Myocyte (in vitro differentiated cells): Measurements from ENCODE around the gene KDM4F. TPM values are rescaled to one million over a fixed set of nuclear protein-coding genes. Genes with fewer than 3 reads are reported as not detected.
"Not testable (repeated sequence)": the region's sequence is repeated elsewhere in the genome, so short reads cannot be mapped to it uniquely, and the experiment has no call there.

Source experiments
- DNase-seq: peaks from one replicate; pipeline ENCODE4 v3.0.0-alpha.2; 2012; ENCODE audit warnings: low read depth
- polyA plus RNA-seq: library from polyadenylated mRNA; unstranded; fragments of >200 nt; gene quantifications from one replicate; pipeline ENCODE4 v1.2.1, GENCODE V29; 2012; ENCODE audit warnings: missing spikeins
- total RNA-seq: library from RNA; depleted of rRNA; stranded (reverse); fragments of >200 nt; gene quantifications from 2 replicates; pipeline ENCODE4 v1.2.3, GENCODE V29; 2014

Gene KDM4F
- total RNA-seq, result not detected in 2 replicates
- polyA plus RNA-seq, result not detected

GRCh38 chr11:95049122-95049521, at the start of gene KDM4F:
KDM4F (plus strand) TSS chr11:95049422.
- DNase-seq, result not testable (repeated sequence)

GRCh38 chr11:95003716-95004115, 45.5 kb upstream of the KDM4F start:
- DNase-seq, result no peak

GRCh38 chr11:95005642-95006041, 43.6 kb upstream of the KDM4F start:
- no peak for DNase-seq

DNA sequence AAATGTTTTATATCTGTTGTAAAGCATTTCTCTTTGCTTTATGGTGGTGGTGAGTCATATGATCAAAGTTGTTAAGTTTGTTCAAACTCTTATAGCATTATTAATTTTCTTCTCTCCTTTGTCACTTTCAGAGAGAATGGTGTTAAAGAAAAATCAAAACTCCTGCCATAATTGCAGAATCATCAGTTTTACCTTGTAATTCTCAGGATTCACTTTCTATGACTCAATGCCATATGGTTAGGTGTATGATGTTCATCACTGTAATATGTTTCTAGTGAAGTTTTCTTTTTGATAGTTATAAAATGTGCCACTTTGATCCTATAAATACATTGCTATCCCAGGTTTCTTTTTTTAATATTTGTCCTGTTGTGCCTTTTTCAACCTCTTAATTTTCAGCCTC, 37.8 kb upstream of the KDM4F start:
- DNase-seq, result no peak

GRCh38 chr11:95014184-95014821, 34.9 kb upstream of the KDM4F start:
- DNase-seq, result no peak

- DNase-seq, result no peak
Measured at GRCh38 chr11:95016139-95016538, 33.1 kb upstream of the KDM4F start.

GRCh38 chr11:95021468-95021867, 27.8 kb upstream of the KDM4F start:
- DNase-seq, result not testable (repeated sequence)

- DNase-seq, result no peak
Measured at GRCh38 chr11:95024958-95025357, 24.3 kb upstream of the KDM4F start, which contains the start of gene KDM4E. KDM4E (plus strand) TSS chr11:95025258; CDS start chr11:95025558, 300 bp downstream.

GRCh38 chr11:95025594-95025993, 23.6 kb upstream of the KDM4F start:
- DNase-seq, result not testable (repeated sequence)

GRCh38 chr11:95028357-95028756, 20.9 kb upstream of the KDM4F start:
- no peak for DNase-seq

- no peak for DNase-seq
Measured at GRCh38 chr11:95033051-95033450, 16.2 kb upstream of the KDM4F start.

DNA sequence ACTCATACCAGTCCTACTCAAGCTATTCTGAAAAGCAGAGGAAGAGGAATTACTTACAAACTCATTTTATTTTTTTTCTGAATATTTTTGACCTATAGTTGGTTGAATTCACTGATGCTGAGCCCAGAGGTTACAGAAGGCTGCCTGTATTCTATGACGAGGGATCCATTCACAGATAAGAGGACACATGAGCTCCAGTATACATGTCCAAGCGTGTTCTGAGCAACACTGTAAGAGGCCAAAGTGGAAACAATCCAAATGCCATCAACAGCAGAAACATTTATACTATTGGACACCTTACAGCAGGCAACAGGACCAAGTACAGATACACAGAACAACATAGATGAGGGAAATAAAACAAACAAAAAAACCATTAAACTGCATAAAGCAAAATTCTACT, 13.9 kb upstream of the KDM4F start:
- no peak for DNase-seq

DNA sequence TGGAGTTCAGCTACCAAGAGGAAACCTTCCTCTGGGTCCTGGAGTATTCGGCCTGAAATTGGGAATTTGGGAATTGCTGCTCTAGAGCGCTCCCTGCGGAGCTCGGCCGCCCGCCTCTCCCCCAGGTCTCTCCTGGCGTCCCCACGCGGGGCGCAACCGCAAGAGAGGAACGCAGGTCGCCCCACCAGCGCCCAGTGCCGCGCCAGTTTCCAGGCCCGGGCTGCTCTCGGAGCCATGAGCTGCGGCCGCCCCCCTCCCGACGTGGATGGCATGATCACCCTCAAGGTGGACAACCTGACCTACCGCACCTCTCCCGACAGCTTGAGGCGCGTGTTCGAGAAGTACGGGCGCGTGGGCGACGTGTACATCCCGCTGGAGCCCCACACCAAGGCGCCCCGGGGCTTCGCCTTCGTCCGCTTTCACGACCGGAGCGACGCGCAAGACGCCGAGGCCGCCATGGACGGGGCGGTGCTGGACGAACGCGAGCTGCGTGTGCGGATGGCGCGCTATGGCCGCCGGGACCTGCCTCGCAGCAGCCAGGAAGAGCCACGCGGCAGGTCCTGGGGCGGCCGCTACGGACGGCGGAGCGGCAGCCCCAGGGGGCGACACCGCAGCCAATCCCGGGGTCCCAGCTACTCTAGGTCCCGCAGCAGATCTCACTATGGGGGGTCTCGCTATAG, 11.7 kb upstream of the KDM4F start:
- DNase-seq, result not testable (repeated sequence)

DNA sequence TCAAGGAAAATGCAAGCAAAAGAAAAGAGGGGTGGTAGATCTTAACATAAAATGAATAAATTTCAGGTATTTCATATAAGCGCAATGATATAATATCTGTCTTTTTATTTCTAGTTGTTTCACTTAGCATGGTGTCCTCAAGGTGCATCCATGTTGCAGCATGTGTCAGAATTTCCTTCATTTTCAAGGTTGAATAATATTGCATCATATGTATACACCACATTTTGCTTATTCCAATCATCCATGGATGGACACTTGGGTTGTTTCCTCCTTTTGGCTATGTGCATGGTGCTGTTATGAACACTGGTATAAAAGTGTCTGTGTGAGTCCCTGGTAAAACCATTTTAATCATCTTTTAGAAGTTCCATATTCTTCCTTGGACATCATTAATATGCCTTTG, 7.0 kb upstream of the KDM4F start:
- no peak for DNase-seq

GRCh38 chr11:95042906-95043305, 6.3 kb upstream of the KDM4F start:
- DNase-seq, result no peak

GRCh38 chr11:95044010-95044409, 5.2 kb upstream of the KDM4F start:
- DNase-seq, result no peak

DNA sequence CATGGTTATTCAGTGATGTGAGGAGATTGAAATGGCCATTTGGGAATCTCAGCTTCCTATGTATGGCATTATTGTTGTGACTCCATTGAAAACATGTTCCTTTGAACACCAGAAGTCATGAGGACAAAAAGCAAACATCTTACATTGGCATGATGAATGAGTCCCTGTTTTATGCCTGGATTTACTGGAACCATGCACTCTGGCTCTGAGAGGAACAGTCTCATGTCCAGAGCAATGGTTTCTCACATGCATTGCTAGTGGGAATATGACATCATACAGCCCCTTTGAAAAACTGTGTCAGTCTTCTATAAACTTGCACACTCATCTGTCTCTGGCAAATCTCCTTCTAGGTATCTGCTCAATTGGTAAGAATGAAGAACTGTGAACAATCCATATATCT, 3.4 kb upstream of the KDM4F start:
- no peak for DNase-seq

DNA sequence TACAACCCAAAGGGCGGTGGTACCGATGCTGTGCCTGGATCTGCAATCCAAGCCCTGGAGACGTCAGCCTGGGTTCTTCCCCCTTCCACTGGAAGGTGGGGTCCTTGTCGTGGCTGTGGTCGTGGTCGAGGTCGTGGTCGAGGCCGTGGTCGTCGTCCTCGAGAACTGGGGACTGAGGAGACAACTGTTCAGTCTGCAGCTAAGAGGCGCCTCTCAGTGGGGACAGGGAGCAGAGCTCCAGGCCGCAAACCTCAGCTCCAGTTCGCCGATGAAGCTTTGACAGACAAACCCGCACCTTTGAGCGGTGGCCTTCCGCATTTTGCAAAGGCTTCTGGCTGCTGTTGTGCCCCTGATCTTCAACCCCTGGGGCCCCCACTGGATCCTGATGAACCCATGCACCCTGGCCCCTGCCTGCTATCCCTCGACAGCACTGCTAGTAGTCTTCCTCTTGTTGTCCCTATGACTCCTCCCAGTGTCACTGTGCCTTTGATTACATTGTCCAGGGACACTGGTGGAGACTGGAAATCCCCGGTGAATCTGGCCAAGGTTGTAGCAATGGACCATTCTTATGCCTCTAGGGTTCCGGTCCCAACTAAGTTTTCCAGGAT, 1.5 kb downstream of the KDM4F start:
- no peak for DNase-seq

DNA sequence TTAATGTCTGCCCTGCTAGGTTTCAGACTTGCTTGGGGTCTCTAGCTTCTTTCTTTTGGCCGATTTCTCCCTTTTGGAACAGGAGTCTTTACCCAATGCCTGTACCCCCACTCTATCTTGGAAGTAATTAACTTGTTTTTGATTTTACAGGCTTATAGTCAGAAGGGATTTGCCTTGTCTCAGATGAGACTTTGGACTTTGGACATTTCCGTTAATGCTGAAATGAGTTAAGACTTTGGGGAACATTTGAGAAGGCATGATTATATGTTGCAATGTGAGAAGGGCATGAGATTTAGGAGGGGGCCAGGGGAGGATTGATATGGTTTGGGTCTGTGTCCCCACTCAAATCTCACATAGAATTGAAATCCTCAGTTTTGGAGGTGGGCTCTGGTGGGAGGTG, 5.1 kb downstream of the KDM4F start:
- no peak for DNase-seq

GRCh38 chr11:95055283-95055897, 6.2 kb downstream of the KDM4F start:
- no peak for DNase-seq

DNA sequence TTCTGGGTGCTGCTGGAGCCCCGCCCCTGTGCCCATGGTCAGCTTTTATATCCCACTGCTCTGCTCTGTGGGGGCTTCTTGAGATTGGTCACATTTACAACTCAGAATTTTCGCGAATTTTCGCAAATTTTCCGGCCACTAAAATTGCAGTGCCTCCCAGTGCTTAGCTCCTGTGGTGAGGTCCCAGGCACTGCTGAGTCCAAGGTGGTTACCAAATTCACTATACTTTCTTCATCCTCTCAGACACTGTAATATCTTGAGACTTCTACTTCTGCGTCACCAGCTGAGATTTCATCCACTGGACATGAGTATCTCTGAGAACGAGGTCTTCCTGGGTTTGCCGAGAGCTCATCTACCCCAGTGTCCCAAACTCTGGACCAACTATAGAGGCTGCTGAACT, 8.7 kb downstream of the KDM4F start:
- no peak for DNase-seq

- peak; percentile 12 for DNase-seq
Measured at GRCh38 chr11:95058621-95059020, 9.4 kb downstream of the KDM4F start.
